Peyer's patch (tissue), 4 donors: ENCODE results near the gene CSMD2.

ENCODE experiments used
- CTCF ChIP-seq, 6 experiments: fragments of 450-650 bp in 4 of 6; fragments of 200-600 bp in 2 of 6; sonication (generic) in 1 of 6; IDR thresholded peaks; one replicate each; pipeline ENCODE4 v1.5.1; 2017 to 2019; ENCODE audit warnings: antibody characterized with exemption in 6 of 6, mild to moderate bottlenecking in 3 of 6, moderate library complexity in 1 of 6
- POLR2A ChIP-seq, 2 donors: fragments of 450-650 bp; IDR thresholded peaks; one replicate each; pipeline ENCODE4 v1.5.1; 2017; ENCODE audit warnings: antibody characterized with exemption in 2 of 2, mild to moderate bottlenecking in 2 of 2, moderate library complexity in 2 of 2

GRCh38 chr1:34034036-34034435, 131.0 kb downstream of the CSMD2 start:
- TF ChIP-seq CTCF (IDR thresholded peaks at IDR 0.05) (no peak), POLR2A (IDR thresholded peaks at IDR 0.05) (no peak)
